HEK293 (cell line): ENCODE results near the gene ARMC2.

Source experiments
- CTCF ChIA-PET: fragments of 350-600 bp; formaldehyde crosslinking; extraction: SDS; loops from one replicate; lab custom pipeline; 2021; ENCODE audit warnings: antibody characterized with exemption; lab: Yijun Ruan, JAX
- POLR2A ChIA-PET: fragments of 300-600 bp; formaldehyde crosslinking; extraction: SDS; loops from one replicate; lab custom pipeline; 2020; ENCODE audit warnings: antibody characterized with exemption, inconsistent platforms; lab: Yijun Ruan, JAX
- H3K27ac ChIP-seq: fragments of 200-500 bp; sonication (Bioruptor generic); 2 replicates; pipeline ENCODE4 v1.5.1; 2014; ENCODE audit warnings: low read depth, low read length, control low read depth, inconsistent platforms; ENCODE audit errors: extremely low read depth
- H3K36me3 ChIP-seq, 2 experiments: fragments of 200-500 bp in 1 of 2; sonication (Bioruptor generic) in 1 of 2; 1 replicate in 1 of 2; 2 replicates in 1 of 2; pipeline ENCODE4 v1.5.1; 2014 to 2017; ENCODE audit warnings: inconsistent platforms in 2 of 2, low read length in 2 of 2; ENCODE audit not compliant: control insufficient read depth in 2 of 2, insufficient read depth in 1 of 2
- H3K4me1 ChIP-seq: fragments of 200-500 bp; sonication (Bioruptor generic); 2 replicates; pipeline ENCODE4 v1.5.1; 2014; ENCODE audit warnings: mild to moderate bottlenecking, low read length, inconsistent platforms; ENCODE audit not compliant: control insufficient read depth, insufficient read depth
- H3K4me3 ChIP-seq: 2 replicates; pipeline ENCODE4 v1.5.1; 2011; ENCODE audit warnings: low read depth, mild to moderate bottlenecking, control low read depth, low read length, moderate library complexity
- H3K9me3 ChIP-seq: fragments of 200-500 bp; sonication (Bioruptor generic); 2 replicates; pipeline ENCODE4 v1.5.1; 2014; ENCODE audit warnings: low read depth, low read length, inconsistent platforms; ENCODE audit not compliant: control insufficient read depth, insufficient read depth
- GFI1B ChIP-seq: fragments of 450-650 bp; formaldehyde crosslinking; IDR thresholded peaks from 2 replicates; pipeline ENCODE4 v1.5.1; 2016; ENCODE audit warnings: missing biosample characterization, missing genetic modification characterization
- PRDM2 ChIP-seq: fragments of 450-650 bp; formaldehyde crosslinking; IDR thresholded peaks from 2 replicates; pipeline ENCODE4 v1.5.1; 2016; ENCODE audit warnings: missing biosample characterization, missing genetic modification characterization, borderline replicate concordance
- RBAK ChIP-seq: fragments of 450-650 bp; formaldehyde crosslinking; IDR thresholded peaks from 2 replicates; pipeline ENCODE4 v1.5.1; 2016; ENCODE audit warnings: missing biosample characterization, missing genetic modification characterization
- WT1 ChIP-seq: fragments of 450-650 bp; formaldehyde crosslinking; IDR thresholded peaks from 2 replicates; pipeline ENCODE4 v1.5.1; 2016; ENCODE audit warnings: missing biosample characterization, missing genetic modification characterization
- ZNF112 ChIP-seq: fragments of 450-650 bp; formaldehyde crosslinking; IDR thresholded peaks from 2 replicates; pipeline ENCODE4 v1.5.0; 2017; ENCODE audit warnings: missing biosample characterization, missing genetic modification characterization
- ZNF274 ChIP-seq, 2 experiments: fragments of 200-500 bp in 1 of 2; fragments of 450-650 bp in 1 of 2; sonication (Bioruptor generic) in 1 of 2; formaldehyde crosslinking in 1 of 2; IDR thresholded peaks; 2 replicates each; pipeline versions ENCODE4 v1.5.1 to v1.6.1; 2014 to 2016; ENCODE audit warnings: borderline replicate concordance in 1 of 2, inconsistent platforms in 1 of 2, low read length in 1 of 2, missing biosample characterization in 1 of 2, missing genetic modification characterization in 1 of 2
- ZNF449 ChIP-seq: fragments of 450-650 bp; formaldehyde crosslinking; IDR thresholded peaks from 2 replicates; pipeline ENCODE4 v1.5.1; 2017; ENCODE audit warnings: missing biosample characterization, mild to moderate bottlenecking, missing genetic modification characterization, moderate library complexity
- ZNF555 ChIP-seq: fragments of 450-650 bp; formaldehyde crosslinking; conservative IDR thresholded peaks from 2 replicates; pipeline ENCODE4 v1.5.1; 2017; ENCODE audit warnings: missing biosample characterization, mild to moderate bottlenecking, missing genetic modification characterization, inconsistent platforms
- ZNF645 ChIP-seq: fragments of 450-650 bp; formaldehyde crosslinking; IDR thresholded peaks from 2 replicates; pipeline ENCODE4; 2016; ENCODE audit warnings: missing biosample characterization, missing genetic modification characterization
- ZNF768 ChIP-seq: fragments of 450-650 bp; formaldehyde crosslinking; IDR thresholded peaks from 2 replicates; pipeline ENCODE4 v1.5.1; 2018; ENCODE audit warnings: missing biosample characterization, mild to moderate bottlenecking, missing genetic modification characterization
- ZNF777 ChIP-seq: fragments of 450-650 bp; formaldehyde crosslinking; IDR thresholded peaks from 2 replicates; pipeline ENCODE4 v1.5.1; 2017; ENCODE audit warnings: missing biosample characterization, missing genetic modification characterization, borderline replicate concordance
- ZSCAN23 ChIP-seq: fragments of 450-650 bp; formaldehyde crosslinking; IDR thresholded peaks from 2 replicates; pipeline ENCODE4 v1.5.1; 2016; ENCODE audit warnings: missing biosample characterization, missing genetic modification characterization
- TF ChIP-seq, protein P1 (sequence below): fragments of 450-650 bp; formaldehyde crosslinking; IDR thresholded peaks from 2 replicates; pipeline ENCODE4 v1.5.1; 2016; ENCODE audit warnings: missing biosample characterization, missing genetic modification characterization, low read depth
- TF ChIP-seq, protein P2 (sequence below): fragments of 450-650 bp; IDR thresholded peaks from 2 replicates; pipeline ENCODE4 v1.5.1; 2018; ENCODE audit warnings: missing biosample characterization, missing genetic modification characterization

ARMC2 gene

DNA sequence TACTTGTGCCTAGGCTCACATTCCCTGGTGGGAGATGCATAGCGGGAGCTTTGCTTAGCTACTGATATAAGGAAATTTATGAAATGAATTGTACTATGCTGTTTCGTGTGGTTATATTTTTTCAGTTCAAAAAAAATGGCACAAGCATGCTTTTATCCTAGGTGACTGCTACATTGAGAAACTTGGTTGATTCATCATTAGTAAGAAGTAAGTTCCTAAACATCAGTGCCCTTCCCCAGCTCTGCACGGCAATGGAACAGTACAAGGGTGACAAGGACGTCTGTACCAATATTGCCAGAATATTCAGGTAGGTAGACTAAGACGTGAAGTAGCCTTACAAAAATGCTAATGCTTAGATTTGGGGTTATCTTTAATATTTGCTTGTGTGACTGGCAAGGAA is 79.7 kb downstream of the ARMC2 start (continued):
- TF ChIP-seq ZNF449 (tag by site-specific recombination) (no peak), ZSCAN23 (tag by site-specific recombination) (no peak), ZNF768 (tag by site-specific recombination) (no peak), ZNF777 (tag by site-specific recombination) (no peak)

- no peaks in the 10 kb centered on the region for H3K36me3 ChIP-seq
- TF ChIP-seq, protein P1, sequence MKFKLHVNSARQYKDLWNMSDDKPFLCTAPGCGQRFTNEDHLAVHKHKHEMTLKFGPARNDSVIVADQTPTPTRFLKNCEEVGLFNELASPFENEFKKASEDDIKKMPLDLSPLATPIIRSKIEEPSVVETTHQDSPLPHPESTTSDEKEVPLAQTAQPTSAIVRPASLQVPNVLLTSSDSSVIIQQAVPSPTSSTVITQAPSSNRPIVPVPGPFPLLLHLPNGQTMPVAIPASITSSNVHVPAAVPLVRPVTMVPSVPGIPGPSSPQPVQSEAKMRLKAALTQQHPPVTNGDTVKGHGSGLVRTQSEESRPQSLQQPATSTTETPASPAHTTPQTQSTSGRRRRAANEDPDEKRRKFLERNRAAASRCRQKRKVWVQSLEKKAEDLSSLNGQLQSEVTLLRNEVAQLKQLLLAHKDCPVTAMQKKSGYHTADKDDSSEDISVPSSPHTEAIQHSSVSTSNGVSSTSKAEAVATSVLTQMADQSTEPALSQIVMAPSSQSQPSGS (tag by site-specific recombination) = no peak
- TF ChIP-seq RBAK (tag by site-specific recombination) = no peak
- no peak for TF ChIP-seq GFI1B
- no peak for TF ChIP-seq PRDM2
- TF ChIP-seq ZNF274 (IDR thresholded peaks at IDR 0.05; ENCODE audit: low read length) = no peak
- TF ChIP-seq ZNF274 (tag by site-specific recombination; IDR thresholded peaks at IDR 0.05; ENCODE audit: borderline replicate concordance) = no peak
- no peak for TF ChIP-seq ZNF555 (tag by site-specific recombination)
- no peak for TF ChIP-seq ZNF112 (tag by site-specific recombination)
- no peak for TF ChIP-seq WT1 (tag by site-specific recombination)
- TF ChIP-seq ZNF645 = no peak
- TF ChIP-seq, protein P2, sequence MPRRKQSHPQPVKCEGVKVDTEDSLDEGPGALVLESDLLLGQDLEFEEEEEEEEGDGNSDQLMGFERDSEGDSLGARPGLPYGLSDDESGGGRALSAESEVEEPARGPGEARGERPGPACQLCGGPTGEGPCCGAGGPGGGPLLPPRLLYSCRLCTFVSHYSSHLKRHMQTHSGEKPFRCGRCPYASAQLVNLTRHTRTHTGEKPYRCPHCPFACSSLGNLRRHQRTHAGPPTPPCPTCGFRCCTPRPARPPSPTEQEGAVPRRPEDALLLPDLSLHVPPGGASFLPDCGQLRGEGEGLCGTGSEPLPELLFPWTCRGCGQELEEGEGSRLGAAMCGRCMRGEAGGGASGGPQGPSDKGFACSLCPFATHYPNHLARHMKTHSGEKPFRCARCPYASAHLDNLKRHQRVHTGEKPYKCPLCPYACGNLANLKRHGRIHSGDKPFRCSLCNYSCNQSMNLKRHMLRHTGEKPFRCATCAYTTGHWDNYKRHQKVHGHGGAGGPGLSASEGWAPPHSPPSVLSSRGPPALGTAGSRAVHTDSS = no peak
- TF ChIP-seq, all 188 proteins: peak for 0
- H3K4me1 ChIP-seq = no peaks in the 10 kb centered on the region
- ChIA-PET CTCF (interaction anchor here (0.6 to 2.7 kb wide), 2 partner anchors 12 to 118 kb away, joined by 4 to 12 read pairs; no protein-coding TSS in a partner anchor), POLR2A (no interaction called here)
- no peaks in the 10 kb centered on the region for H3K9me3 ChIP-seq
- no peak overlapping the region for H3K4me3 ChIP-seq
- H3K27ac ChIP-seq = no peak overlapping the region
Observed at GRCh38 chr6:108928650-108929049, 80.4 kb downstream of the ARMC2 start.
